HG03097 (cell line): ENCODE results near the gene FNIP1.
"Not testable (repeated sequence)": the region's sequence is repeated elsewhere in the genome, so short reads cannot be mapped to it uniquely, and the experiment has no call there.

Source experiments
- ATAC-seq: cut with Tn5 transposase; IDR thresholded peaks from one replicate; pipeline ENCODE4 v1.9.1; 2021; ENCODE audit not compliant: unreplicated experiment, low FRiP score

FNIP1 gene

DNA sequence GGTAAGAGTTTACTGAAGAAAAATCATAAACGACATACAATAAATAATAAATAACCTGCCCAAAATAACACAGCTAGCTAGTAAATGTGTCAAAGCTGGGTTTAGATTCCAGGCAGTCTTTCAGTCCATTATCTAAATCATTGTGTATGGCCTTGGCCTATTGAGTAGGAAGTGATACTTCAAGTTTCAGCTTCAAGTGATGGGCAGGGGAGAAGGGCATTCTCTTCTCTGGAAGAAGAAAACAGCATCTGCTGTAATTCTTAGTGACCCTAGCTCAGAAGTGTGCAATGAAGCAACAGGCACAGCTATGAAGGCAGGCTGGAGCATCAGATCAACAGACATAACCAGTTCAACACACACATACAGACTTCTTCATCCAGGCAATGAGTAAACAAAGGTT is 42.5 kb downstream of the FNIP1 start:
- no peak for ATAC-seq

GRCh38 chr5:131751506-131751905 is 45.3 kb downstream of the FNIP1 start:
- ATAC-seq: no peak

GRCh38 chr5:131749723-131750470 is 46.9 kb downstream of the FNIP1 start:
- ATAC-seq: no peak

DNA sequence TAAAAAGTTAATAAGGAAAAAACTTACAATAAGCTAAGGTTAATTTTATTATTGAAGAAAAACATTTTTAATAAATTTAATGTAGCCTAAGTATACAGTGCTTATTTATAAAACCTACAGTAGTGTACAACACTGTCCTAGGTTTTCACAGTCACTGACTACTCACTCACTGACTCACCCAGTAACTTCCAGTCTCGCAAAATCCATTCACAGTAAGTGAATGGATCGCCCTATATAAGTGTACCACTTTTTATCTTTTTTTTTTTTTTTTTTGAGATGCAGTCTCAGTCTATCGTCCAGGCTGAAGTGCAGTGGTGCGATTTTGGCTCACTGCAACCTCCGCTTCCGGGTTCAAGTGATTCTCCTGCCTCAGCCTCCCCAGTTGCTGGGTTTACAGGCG is 47.7 kb downstream of the FNIP1 start:
- ATAC-seq: no peak

GRCh38 chr5:131747180-131748105 is 49.4 kb downstream of the FNIP1 start:
- ATAC-seq: peak; percentile 74

DNA sequence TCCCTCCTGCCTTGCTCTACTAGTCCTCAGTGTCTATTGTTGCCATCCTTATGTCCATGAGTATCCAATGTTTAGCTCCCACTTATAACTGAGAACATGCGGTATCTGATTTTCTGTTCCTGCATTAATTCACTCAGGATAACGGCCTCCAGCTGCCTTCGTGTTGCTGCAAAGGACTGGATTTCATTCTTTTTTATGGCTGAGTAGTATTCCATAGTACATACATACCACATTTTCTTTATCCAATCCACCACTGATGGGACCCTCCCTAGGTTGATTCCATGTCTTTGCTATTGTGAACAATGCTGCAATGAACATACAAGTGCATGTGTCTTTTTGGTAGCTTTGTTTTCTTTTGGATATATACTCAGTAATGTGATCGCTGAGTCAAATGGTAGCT is 50.4 kb downstream of the FNIP1 start:
- ATAC-seq: no peak

DNA sequence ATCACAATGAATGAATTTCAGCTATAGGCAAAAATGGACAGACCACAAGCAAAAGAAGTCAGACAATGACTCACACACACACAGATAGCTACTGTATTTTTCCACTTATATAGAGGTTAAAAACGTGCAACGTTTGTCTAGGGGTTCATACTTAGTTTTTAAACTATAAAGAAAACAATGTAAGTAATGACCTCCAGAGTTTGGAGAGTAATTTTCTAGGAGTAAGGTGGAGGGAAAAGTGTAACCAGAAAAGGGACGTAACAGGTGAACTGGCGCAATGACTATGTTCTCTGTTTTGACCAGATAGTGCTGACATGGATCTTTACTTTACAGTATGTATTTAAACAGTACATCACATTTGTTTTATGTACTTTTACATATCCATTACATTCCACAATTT is 51.1 kb downstream of the FNIP1 start:
- no peak for ATAC-seq

DNA sequence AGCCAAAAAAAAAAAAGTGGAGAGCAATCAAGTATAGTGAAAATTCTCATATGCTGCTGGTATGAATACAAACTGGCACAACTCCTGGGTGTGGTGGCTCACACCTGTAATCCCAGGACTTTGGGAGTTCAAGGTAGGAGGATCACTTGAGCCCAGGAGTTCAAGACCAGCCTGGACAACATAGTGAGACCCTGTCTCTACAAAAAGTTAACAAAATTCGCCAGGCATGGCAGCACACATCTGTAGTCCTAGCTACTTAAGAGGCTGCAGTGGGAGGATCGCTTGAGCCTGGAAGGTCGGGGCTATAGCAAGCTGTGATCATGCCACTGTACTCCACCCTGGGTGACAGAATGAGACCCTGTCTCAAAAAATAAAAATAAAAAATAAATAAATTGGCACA is 51.7 kb downstream of the FNIP1 start:
- ATAC-seq: no peak

- ATAC-seq: no peak
Observed at GRCh38 chr5:131740477-131740876, 56.3 kb downstream of the FNIP1 start.

- no peak for ATAC-seq
Observed at GRCh38 chr5:131735393-131735792, 61.4 kb downstream of the FNIP1 start.

GRCh38 chr5:131734939-131735338 is 61.9 kb downstream of the FNIP1 start:
- not testable (repeated sequence) for ATAC-seq

DNA sequence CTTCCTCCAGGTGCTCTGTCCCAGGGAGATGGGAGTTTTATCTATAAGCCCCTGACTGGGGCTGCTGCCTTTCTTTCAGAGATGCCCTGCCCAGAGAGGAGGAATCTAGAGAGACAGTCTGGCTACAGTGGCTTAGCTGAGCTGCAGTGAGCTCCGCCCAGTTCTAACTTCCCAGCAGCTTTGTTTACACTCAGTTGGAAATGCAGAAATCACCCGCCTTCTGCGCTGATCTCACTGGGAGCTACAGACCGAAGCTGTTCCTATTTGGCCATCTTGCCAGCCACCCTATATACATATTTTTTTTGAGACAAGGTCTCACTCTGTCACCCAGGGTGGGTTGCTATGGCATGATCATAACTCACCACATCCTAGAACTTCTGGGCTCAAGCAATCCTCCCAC is 67.5 kb downstream of the FNIP1 start:
- not testable (repeated sequence) for ATAC-seq

DNA sequence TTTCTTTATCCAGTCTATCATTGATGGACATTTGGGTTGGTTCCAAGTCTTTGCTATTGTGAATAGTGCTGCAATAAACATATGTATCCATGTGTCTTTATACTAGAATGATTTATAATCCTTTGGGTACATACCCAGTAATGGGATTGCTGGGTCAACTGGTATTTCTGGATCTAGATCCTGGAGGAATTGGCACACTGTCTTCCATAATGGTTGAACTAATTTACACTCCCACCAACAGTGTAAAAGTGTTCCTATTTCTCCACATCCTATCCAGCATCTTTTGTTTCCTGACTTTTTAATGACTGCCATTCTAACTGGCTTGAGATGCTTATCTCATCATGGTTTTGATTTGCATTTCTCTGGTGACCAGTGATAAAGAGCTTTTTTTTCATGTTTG is 72.7 kb downstream of the FNIP1 start:
- not testable (repeated sequence) for ATAC-seq

GRCh38 chr5:131720714-131721113 is 76.1 kb downstream of the FNIP1 start:
- ATAC-seq: no peak

DNA sequence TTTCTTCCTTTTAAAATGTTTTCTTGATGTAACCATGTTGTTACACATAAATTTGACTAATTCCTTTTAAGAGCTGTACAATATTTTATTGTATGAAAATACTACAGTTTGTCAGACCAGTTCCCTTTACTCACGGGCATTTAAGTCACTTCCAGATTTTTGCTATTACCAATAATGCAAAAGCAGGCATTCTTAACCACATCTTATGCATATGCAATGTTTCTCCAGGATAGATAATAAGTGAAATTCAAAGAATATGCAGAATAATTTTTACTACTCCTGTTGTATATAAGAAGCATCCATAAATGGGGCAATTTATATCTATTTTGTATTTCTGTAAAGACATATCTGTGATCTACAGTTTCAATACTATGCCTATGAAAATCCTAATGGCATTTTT is 77.3 kb downstream of the FNIP1 start:
- no peak for ATAC-seq

DNA sequence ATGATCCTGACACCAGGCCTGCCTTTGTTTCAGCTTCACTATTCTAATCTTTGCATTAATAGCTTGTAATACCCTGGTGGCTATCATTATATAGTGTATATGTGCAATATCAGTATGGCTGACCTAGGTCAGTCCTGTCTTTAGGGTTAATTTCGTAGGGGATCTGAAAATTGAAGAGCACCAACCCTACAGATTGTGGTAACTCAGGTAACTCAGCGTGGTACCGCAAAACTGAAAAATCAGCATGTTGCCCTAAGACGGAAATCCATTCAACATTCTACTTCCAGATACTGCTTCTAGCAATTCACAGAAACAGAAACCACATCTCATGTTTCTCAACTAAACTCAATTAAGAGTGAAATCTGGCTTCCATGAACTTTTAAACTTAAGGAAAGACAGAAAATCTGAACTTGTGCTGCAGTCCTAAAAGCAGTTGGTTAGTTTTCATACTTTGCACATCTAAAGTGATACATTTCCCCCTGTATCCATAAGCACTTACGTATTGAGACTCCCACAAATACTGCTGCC is 78.3 kb downstream of the FNIP1 start:
- no peak for ATAC-seq

- not testable (repeated sequence) for ATAC-seq
Observed at GRCh38 chr5:131717164-131717563, 79.7 kb downstream of the FNIP1 start.

- ATAC-seq: no peak
Observed at GRCh38 chr5:131716650-131717049, 80.2 kb downstream of the FNIP1 start.

- no peak for ATAC-seq
Observed at GRCh38 chr5:131710391-131710790, 86.4 kb downstream of the FNIP1 start.

DNA sequence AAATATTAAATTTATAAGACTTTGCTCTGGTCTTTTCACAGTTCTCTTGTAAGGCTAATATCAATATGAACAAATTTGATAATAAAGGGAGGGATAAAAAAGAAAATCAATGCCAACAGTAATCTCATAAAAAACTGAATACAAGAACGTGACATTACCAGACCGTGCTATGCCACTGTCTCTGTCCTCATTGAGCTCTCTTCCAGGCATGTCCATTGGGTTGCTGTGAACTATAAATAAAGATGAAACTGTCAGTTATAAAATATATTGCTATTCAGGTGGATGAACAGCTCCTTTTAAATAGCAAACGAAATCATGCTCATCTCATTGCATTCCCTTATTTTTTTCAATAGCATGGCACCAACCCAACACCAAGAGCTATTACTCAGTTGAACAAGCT is 87.8 kb downstream of the FNIP1 start:
- no peak for ATAC-seq

GRCh38 chr5:131706281-131706680 is 90.5 kb downstream of the FNIP1 start:
- no peak for ATAC-seq
